NCI-H446 treated with DMSO at 0.1 percent for 48 hours (cell line): ENCODE results near the gene HPDL.
"Not testable (repeated sequence)": the region's sequence is repeated elsewhere in the genome, so short reads cannot be mapped to it uniquely, and the experiment has no call there.

Experiments used
- DNase-seq: peaks from one replicate; lab custom pipeline; 2025; lab: John Stamatoyannopoulos, UW

Gene HPDL

DNA sequence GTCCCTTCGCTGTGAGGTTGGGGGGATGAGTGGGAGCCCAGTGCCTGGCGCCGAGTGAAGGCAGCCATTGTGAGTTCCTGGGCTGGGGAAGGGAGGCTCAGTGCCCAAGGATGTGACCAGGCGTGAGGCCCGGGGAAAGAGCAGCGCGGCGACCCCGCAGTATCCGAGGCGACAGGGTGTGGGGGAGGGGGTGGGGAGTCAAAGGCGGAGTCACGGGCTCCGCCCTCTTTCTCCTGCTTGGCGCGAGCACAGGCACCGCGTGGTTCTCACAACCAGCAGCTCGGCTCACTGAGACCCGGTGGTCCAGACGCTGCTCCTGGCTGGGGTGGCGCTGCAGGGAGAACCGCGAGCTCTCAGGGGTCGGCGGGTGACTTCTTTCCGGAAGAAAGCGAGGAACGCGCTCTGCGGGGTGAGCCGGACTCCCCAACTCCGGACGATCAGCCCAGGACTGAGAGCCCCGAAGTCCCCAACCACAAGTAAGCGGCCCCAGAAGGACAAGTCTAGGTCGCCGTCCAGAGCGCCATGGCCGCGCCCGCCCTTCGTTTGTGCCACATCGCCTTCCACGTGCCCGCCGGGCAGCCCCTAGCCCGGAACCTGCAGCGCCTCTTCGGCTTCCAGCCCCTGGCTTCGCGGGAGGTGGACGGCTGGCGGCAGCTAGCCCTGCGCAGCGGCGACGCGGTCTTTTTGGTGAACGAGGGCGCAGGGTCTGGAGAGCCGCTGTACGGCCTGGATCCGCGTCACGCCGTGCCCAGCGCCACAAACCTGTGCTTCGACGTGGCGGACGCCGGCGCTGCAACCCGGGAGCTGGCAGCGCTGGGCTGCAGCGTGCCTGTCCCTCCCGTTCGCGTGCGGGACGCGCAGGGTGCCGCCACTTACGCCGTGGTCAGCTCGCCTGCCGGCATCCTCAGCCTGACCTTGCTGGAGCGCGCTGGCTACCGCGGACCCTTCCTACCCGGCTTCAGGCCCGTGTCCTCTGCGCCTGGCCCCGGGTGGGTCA is at the start of gene HPDL:
Gene HPDL, plus strand, starts transcription at position 269 of the 997 bp plus-strand sequence. Its CDS starts 254 bp downstream, at position 523.
- peak; percentile 66 for DNase-seq

DNA sequence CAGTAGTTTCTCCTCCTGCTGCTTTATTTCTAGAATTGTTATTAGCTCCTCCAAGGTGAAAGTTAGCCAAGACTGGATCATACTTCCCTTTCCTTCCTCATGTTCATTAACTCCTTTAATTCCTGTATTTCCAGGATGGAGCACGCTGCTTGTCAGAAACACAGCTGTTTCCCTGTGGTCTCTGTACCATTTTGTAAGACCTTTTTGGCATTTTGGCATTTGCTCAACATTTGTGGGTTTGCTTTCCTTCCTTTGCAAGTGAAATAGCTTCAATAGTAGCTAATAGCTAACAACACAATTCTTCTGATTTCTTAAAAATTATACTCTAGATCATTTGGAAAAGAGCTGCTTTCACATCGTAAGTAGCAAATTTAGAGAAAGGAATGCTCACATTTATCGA is 44.3 kb upstream of the HPDL start:
- no peak for DNase-seq

DNA sequence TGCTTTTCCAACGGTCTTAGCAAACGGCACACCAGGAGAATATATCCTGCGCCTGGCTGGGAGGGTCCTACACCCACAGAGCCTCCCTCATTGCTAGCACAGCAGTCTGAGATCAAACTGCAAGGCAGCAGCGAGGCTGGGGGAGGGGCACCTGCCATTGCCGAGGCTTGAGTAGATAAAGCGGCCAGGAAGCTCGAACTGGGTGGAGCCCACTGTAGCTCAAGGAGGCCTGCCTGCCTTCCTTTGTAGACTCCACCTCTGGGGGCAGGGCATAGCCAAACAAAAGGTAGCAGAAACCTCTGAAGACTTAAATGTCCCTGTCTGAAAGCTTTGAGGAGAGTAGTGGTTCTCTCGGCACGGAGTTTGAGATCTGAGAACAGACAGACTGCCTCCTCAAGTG is 41.8 kb upstream of the HPDL start:
- DNase-seq = not testable (repeated sequence)

DNA sequence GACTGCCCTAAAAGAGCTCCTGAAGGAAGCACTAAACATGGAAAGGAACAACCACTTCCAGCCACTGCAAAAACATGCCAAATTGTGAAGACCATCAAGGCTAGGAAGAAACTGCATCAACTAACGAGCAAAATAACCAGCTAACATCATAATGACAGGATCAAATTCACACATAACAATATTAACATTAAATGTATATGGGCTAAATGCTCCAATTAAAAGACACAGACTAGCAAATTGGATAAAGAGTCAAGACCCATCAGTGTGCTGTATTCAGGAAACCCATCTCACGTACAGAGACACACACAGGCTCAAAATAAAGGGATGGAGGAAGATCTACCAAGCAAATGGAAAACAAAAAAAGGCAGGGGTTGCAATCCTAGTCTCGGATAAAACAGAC is 40.2 kb upstream of the HPDL start:
- not testable (repeated sequence) for DNase-seq

DNA sequence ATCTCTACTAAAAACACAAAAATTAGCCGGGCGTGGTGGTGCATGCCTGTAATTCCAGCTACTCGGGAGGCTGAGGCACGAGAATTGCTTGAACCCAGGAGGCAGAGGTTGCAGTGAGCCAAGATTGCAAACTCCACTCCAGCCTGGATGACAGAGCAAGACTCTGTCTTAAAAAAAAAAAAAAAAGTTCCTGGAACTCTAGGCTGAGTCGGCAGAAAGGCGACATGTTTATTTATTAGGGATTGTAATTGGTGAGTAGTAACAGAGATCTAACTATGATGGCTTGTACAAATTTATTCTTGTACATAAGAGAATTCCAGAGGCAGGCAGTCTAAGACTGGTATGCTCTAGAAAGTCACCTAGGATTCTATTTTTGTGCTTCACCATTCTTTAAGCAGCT is 35.7 kb upstream of the HPDL start:
- DNase-seq = not testable (repeated sequence)

DNA sequence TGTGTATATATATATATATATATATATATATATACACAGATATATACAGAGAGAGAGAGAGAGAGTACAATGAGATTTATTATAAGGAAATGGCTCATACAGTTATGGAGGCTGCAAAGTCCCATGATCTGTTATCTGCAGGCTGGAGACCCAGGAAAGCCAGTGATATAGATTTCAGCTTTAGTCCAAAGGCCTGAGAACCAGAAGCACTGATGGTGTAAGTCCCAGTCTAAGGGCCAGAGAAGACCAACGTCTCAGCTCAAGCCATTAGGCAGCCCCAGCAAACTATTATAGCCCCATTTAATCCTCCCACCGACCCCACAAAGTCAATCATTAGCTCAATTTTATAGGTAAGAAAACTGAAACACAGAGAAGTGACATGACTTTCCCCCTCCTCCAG is 35.0 kb upstream of the HPDL start:
- DNase-seq = no peak

DNA sequence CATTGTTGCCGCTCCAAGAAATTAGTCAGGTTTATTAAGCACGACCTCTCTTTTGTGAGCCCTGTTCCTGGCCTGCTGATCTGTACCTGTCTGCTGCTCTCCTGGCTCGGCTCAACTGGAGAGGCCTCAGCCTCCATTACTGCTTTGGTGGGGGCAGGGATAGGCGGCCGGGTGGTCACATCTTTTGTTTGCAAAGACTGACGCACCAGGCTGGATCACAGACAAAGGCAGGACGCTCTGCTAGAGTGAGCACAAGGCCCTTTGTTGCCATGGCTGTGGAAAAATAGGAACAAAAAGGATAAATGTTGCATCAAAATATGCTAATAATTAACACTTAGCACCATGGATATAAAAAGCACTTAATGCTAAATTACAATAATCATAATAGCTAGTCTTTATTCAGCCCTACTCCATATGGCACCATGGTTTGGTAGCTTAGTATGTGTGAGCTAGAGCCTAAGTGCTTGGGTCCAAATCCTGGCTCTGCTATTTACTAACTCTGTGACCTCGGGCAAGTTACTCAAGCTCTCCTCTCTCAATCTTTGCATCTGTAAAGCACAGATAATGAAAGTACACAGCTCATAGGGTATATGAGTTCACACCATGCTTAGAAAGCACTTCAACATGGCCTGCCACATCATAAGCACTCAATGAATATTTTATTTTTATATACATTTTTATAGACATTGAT is 28.9 kb upstream of the HPDL start:
- no peak for DNase-seq

DNA sequence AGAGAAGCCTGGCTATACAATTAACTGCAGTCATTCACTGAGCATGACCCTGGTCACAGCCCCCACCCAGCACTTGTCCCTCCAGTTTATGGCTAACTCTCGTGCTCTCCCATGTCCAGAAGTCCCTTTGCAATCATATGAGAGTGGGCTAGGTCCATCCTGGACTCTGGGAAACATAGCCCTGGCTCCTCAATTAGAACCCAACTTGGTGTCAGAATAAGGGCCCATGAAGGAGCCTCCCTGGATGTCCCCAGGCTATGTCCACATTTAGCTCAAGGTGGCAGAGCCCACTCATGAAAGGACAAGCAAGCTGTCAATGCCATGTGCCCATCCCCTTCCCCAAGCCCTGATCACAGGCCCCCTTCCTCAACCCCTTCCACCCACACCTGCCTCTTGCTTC is 27.4 kb upstream of the HPDL start:
- DNase-seq = no peak

DNA sequence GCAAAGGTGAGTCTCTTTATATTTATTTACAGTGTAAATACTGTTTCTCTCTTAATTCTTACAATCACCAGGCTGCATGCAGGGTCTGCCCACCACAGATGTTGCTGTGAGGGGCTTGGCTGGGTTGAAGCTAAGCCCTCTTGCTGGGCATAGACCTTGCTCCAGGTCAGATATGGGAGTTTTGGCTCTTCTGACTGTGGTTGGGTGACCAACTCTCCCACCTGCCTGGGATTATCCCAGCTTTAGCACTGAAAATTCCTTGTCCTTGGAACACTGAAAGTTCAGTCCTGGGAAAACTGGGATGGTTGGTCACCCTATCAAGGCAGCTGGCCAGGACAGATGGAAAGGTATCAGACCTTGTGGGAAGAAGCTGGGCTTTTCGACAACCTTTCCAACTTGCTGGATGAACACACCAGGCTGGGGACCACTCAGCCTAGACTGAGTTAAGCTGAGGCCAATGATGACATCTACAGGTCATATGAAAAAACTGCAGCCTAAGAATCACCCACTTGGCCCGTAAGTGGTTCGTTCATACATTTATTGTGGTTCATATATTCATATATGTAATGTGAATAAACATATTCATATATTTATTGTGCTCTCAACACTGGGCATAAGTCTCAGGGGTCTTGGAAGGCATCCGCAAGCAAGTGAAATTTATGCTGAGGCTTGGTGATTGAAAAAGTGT is 26.6 kb upstream of the HPDL start:
- peak; percentile 43 for DNase-seq

DNA sequence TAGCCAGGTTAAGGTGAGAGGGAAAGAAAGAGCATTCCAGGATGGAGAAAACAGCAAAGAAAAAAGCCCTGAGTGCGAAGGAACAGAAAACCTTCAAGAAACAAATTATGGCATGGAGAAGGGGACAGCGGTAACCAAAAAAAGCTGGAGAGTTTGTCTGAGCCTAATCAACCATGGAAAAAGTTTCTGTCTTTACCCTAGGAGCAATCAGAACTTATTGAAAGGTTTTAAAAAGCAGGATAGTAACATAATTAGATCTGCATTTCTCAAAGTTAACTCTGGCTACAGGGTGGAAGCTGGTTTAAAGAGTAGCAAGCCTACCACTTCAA is 26.1 kb upstream of the HPDL start:
- DNase-seq = no peak

DNA sequence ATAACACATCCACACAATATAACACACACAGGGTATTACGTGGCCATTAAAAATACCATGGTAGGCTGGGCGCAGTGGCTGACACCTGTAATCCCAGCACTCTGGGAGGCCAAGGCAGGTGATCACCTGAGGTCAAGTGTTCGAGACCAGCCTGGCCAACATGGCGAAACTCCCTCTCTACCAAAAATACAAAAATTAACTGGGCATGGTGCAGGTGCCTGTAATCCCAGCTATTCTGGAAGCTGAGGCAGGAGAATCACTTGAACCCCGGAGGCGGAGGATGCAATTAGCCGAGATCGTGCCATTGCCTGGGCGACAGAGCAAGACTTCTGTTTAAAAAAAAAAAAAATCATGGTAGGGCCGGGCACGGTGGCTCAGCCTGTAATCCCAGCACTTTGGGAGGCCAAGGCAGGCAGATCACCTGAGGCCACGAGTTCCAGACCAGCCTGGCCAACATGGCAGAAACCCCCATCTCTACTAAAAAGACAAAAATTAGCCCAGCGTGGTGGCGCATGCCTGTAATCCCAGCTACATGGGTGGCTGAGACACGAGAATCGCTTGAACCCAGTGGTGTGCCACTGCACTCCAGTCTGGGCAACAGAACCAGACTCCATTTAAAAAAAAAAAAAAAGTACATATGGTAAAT is 24.1 kb upstream of the HPDL start:
- DNase-seq = no peak

DNA sequence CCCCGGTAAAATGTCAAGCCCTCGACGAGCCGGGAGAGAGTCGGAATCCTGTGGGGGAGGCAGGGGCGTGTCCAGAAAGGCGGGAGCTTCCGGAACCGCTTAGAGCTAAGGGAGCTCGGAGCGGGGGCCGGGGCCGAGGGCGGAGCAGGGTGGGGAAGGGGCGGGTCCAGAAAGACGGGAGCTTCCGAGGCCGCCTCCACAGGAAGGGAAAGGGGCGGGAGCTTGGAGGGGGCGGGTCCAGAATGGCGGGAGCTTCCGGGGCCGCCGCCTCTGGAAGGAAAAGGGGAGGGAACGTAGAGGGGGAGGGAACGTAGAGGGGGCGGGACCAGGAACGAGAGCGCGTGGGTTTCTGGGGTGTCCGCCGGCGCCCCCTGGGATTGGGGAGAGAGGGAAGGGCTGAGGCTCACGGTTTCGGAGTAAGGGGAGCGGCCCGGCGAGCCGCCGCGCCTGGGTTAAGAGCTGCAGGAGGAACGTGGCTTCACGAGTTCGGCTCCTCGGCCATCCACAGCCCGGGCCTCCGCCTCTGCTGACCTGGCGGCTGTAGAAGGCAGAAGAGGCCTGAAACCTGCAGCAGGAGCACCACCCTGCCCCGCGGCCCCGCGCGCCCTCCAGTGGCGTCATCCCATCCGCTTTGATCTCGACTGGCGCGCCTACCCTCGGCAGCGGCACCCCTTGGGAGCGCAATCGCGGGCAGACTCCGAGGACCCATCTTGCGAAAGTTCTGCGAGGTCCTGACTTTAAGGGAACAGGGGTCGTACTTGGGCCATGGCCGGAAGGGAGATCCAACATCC is 23.0 kb upstream of the HPDL start:
- DNase-seq = peak; percentile 94

DNA sequence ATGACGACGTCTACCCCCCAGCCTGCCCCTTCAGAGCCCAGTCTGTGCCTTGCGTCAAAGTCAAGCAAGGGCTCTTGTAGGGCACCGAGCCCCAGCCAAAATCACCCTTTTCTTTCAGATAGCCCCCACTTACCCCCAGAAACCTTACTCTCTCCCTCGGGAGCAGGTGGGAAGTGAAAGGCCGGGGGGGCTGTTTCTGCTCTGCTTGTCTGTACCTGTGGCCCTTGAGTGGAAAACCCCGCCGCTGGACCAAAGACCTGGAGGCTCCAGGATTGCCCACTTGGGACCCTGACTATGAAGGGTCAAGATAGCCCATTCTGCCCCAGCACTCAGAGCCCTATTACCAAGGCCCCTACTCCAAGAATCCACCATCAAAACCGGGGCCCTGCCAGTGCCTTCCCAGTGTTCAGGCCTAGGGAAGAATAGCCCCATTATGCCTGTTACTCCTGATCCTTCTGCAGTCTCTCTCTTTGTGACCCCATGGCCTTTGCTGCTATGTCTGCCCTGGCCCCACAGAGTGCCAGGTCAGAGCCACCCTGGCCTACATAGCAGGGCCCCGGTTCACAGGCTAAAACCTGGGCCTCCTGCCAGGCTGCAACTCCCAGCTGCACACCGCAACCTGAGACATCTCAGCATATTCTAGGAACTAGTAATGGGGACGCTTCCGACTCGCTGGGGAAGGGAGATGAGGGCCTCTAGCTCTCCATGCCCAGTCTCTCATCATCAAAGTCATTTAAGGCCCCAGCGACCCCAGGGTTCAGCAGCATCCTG is 22.2 kb upstream of the HPDL start:
- DNase-seq = no peak

DNA sequence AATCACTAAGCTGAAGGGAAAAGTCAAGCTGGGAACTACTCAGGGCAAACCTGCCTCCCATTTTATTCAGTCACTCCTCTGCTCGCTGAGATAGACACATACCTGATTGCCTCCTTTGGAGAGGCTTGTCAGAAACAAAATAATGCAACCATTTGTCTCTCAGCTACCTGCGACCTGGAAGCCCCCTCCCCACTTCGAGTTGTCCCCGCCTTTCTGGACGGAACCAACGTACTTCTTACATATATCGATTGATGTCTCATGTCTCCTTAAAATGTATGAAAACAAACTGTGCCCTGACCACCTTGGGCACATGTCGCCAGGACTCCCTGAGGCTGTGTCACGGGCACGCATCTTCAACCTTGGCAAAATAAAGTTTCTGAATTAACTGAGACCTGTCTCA is 21.5 kb upstream of the HPDL start:
- no peak for DNase-seq

DNA sequence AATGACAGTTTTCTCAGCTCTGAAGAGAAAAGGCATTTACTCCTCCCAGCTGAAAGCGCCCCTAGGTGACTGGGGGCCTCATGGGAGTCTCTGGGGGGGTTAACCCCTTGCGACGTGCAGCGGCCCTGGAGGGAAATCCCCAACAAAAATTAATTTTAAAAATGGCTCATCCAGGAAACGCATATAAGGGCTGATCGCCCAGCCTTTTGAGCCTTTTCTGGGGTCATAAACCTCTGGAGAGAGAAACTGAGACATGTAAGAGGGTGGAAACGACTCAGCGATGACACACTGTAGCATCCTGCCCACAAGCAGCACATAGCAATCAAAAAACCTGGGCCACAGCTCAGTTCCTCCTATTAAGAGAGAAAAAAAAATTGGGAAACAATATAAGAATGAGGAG is 20.4 kb upstream of the HPDL start:
- DNase-seq = no peak

DNA sequence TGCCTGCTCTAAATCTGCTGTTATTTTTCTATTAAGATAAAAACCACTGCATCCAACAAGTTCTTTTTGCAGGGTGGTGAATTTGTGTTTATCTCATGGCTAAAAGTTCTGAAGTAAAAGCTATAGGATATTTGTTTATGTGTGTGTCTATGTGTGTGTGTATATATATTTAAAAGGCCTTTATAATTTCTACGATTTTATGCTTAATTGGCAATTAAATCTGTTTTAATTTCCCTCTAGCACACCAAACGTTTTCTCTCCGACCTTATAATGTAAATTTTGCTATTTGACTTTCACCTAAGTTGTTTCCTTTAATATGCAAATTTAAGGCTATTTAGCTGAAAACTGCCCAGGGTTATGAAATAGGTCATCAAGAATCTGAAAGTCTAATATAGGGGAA is 19.8 kb upstream of the HPDL start:
- no peak for DNase-seq

DNA sequence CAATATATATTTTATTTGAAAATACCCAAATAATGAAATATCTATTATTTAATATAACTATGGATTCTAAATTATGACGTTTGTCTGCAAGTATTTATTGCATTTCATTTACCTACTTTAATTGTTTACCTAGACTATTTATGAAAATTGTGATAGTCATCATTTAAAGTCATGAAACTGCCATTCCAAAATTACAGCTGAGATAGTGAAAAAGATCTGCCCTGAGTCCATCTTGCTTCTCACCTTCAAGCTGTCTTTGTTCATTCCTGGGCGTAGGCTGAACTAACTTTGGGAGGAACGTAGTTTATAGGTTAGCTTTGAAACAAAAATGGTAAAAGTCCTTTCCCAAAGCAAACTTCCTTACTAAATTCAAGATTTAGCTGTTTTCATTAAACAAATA is 12.4 kb upstream of the HPDL start:
- DNase-seq = no peak

DNA sequence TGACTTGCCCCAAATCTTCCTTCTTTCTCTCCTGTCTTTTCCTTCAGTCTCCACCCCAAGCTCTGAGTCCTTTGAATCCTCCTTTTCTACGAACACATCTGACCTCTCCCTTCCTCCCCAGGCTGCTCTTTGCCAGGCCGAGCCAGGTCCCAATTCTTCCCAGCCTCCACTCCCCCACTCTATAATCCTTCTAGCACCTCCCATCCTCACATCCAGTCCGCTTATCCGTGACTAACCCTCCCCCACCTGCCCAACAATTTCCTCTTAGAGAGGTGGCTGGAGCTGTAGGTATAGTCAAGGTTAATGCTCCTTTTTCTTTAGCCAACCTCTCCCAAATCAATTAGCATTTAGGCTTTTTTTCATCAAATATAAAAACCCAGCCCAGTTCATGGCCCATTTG is 9.5 kb upstream of the HPDL start:
- no peak for DNase-seq

DNA sequence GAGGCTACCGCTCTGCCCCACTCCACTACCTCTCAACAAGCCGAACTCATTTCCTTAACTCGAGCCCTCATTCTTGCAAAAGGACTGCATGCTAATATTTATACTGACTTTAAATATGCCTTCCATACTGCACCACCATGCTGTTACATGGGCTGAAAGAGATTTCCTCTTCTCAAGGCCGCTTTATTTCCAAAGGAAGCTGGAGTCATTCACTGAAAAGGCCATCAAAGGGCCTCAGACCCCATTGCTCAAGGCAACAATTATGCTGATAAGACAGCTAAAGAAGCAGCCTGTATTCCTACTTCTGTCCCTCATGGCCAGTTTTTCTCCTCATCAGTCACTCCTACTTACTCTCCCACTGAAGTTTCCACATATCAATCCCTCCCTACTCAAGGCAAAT is 6.9 kb upstream of the HPDL start:
- no peak for DNase-seq

DNA sequence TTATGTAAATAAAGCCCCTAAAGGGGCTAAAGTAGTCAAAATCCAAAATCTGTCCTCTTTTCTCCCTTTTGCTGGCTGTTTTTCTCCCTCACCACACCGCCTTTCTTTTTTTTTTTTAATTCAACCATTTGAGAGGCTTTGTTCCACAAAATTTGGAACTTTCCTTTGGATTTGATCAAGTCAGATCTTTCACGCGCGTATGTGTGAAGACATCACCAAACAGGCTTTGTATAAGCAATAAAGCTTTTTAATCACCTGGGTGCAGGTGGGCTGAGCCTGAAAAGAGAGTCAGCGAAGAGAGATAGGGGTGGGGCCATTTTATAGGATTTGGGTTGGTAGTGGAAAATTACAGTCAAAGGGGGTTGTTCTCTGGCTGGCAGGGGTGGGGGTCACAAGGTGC is 5.3 kb upstream of the HPDL start:
- no peak for DNase-seq
